ENCODE measurements around the gene SLC24A4. TPM values are rescaled to one million over a fixed set of nuclear protein-coding genes. Genes with fewer than 3 reads are reported as not detected.
A peak's percentile ranks its signal among the peaks of the same experiment; 100 is the strongest.

The SLC24A4 gene
- total RNA-seq, 1 donor: not detected

DNA sequence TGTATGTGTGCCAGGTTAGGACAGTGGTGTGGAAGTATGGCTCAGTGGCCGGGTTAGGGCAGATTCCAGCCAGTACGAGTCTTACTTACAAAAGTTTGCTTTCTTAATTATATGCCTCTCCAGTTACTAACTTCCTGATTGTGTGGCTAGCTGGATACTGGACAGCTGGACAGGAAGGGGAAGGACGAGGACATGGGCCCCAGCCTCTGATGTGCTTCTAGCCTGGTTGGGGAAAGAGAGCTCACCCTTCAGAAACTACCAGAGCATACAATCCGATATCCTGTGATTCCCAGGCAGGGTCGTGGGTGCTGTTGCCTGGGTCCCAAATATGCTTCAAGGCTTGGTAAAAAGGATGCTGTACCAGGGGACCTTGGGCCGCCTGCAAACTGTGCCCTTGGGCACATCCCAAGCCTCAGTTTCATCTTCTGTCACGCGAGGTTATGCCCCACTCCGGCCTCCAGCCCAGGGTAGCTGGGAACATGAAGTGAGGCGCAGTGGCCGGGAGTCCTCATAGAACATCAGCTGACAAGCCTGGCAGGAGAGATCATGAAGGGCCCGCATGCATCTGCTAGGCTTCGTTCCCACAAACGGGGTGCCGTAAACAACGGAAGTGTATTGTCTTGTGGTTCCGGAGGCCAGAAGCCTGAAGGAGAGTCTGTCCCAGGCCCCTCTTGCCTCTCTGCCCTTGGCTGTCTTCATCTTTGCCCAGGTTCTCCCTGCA lies 167.4 kb downstream of the SLC24A4 start:
- DNase-seq (ENCODE audit: low read depth): no peak
- no peak overlapping the region for H3K4me3 ChIP-seq (ENCODE audit: low read depth, low read length)
- TF ChIP-seq, protein P1, sequence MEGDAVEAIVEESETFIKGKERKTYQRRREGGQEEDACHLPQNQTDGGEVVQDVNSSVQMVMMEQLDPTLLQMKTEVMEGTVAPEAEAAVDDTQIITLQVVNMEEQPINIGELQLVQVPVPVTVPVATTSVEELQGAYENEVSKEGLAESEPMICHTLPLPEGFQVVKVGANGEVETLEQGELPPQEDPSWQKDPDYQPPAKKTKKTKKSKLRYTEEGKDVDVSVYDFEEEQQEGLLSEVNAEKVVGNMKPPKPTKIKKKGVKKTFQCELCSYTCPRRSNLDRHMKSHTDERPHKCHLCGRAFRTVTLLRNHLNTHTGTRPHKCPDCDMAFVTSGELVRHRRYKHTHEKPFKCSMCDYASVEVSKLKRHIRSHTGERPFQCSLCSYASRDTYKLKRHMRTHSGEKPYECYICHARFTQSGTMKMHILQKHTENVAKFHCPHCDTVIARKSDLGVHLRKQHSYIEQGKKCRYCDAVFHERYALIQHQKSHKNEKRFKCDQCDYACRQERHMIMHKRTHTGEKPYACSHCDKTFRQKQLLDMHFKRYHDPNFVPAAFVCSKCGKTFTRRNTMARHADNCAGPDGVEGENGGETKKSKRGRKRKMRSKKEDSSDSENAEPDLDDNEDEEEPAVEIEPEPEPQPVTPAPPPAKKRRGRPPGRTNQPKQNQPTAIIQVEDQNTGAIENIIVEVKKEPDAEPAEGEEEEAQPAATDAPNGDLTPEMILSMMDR (IDR thresholded peaks at IDR 0.05; ENCODE audit: insufficient read depth, low read length): no peak

DNA sequence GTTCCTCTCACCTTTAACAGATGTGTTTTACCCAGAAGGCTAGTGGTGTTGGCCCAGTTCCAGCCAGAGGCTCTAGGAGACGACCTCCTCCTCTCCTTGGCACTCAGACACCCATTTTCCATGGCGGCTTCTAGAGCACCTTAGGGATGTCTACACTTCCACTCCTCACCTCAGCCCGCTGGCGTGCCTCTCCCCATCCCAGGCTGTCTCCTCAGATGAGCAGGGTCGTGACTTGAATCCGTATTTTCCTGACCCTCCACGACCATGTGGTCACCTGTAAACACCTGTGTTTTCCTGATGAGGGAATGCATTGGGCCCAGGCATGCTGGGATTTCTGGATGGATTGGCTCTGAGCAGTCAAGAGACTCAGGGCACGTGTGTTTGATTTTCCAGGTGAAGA lies 168.8 kb downstream of the SLC24A4 start:
- H3K4me3 ChIP-seq (ENCODE audit: low read depth, low read length): no peak overlapping the region
- TF ChIP-seq, protein P1 (IDR thresholded peaks at IDR 0.05; ENCODE audit: insufficient read depth, low read length): no peak
- DNase-seq (ENCODE audit: low read depth): no peak

DNA sequence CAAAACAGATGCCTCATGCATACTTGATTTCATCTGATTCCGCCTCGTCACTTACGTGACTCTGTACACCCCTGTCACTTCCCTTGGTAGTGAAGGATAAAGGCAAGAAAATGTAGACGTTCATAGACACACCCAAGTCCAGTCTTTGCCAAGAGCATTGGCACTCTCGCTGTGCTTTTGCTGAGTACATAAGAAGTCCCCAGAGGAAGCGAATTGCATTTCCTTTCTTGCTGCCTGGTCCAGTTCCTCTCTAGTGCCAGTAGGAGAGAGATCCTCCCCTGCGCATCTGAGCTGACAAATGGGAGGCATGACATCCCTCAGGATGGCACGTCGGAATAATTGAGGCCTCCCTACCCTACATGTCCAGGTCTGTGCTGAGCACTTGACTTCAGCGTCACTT lies 169.3 kb downstream of the SLC24A4 start:
- no peak overlapping the region for H3K4me3 ChIP-seq (ENCODE audit: low read depth, low read length)
- DNase-seq (ENCODE audit: low read depth): peak; percentile 31
- TF ChIP-seq, protein P1 (IDR thresholded peaks at IDR 0.05; ENCODE audit: insufficient read depth, low read length): no peak

DNA sequence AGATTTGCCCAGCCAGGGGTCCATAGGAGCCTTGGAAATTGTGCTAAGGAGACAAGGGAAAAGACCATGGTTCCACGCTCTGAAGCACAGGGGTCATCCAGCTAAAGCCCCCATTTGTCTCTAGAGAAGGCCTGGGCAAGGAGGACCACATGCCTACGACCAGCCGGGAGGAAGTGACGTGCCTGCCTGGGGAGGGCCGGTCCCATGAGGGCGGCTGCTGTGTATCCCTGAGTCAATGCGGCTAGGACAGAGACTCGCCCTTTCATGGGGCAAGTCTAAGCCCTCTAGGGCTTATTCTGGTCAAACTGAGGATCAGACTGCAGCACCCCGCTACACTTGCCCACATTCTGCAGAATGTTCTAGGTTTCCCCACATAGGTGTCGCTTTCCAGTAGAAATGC lies 170.1 kb downstream of the SLC24A4 start:
- no peak for DNase-seq (ENCODE audit: low read depth)
- TF ChIP-seq, protein P1 (IDR thresholded peaks at IDR 0.05; ENCODE audit: insufficient read depth, low read length): no peak
- H3K4me3 ChIP-seq (ENCODE audit: low read depth, low read length): no peak overlapping the region

DNA sequence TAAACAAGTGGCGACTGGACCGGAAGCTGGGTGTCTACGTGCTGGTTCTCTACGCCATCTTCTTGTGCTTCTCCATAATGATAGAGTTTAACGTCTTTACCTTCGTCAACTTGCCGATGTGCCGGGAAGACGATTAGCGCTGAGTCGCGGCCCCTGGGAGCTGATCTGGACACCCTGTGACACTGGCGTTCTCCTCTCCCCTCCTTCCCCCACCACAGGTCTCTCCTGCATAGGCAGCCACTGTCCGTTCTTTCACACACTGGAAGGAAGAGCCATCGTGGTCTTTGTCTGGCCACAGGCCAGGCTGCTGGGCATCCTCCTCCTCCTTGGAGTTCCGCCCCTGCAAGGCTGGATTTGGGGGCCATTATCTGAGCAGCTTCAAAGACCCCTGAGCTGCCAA lies 170.5 kb downstream of the SLC24A4 start:
- TF ChIP-seq, protein P1 (IDR thresholded peaks at IDR 0.05; ENCODE audit: insufficient read depth, low read length): no peak
- DNase-seq (ENCODE audit: low read depth): no peak
- H3K4me3 ChIP-seq (ENCODE audit: low read depth, low read length): no peak overlapping the region

DNA sequence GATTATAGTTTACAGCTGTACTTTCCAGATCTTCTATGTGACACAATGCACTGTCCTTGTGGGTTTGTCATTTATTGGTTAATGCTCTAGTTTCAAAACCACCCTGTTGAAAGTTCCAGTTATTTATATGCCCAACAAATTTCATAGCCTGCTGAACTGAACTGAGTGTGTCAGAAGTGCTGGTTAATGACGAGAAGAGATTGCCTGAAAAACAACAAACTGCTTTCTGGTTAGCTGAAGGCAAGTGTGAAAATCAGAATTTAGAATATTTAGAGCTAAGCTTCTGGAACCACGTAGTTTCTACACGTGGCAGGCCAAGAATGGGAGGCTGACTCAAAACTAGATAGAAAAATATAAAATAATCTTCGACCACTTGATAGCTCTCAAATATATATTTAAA lies 171.5 kb downstream of the SLC24A4 start:
- H3K4me3 ChIP-seq (ENCODE audit: low read depth, low read length): no peak overlapping the region
- TF ChIP-seq, protein P1 (IDR thresholded peaks at IDR 0.05; ENCODE audit: insufficient read depth, low read length): no peak
- no peak for DNase-seq (ENCODE audit: low read depth)

DNA sequence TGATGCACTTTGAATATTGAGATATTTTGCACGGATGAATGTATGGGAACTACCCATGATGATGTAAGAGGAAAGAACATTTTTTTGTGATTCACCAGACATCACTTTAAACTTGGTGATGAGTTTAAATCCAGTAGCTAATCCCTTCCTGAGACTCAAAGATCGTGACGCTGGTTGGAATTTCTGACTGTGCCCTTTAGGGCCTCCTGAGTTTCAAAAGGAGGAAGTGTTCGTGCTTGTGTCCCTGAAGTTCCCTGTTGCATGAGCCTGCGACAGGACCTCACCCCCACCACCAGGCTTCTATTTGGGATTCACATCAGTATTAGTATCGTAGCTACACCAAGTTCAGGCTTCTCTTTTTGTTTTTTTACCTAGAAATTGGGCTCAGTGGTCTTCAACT lies 172.1 kb downstream of the SLC24A4 start:
- no peak overlapping the region for H3K4me3 ChIP-seq (ENCODE audit: low read depth, low read length)
- TF ChIP-seq, protein P1 (IDR thresholded peaks at IDR 0.05; ENCODE audit: insufficient read depth, low read length): no peak
- no peak for DNase-seq (ENCODE audit: low read depth)

All from fibroblast of the aortic adventitia (primary cell).